SU-DHL-6 (cell line): ENCODE results near the gene SDCBP2.

Experiments used
- CTCF ChIP-seq: fragments of 200-600 bp; sonication (generic); IDR thresholded peaks from one replicate; pipeline ENCODE4 v1.5.1; 2017; ENCODE audit warnings: antibody characterized with exemption, mild to moderate bottlenecking, low read length, moderate library complexity; ENCODE audit not compliant: insufficient read depth, poor library complexity, severe bottlenecking
- EZH2phosphoT487 ChIP-seq: fragments of 200-600 bp; sonication (generic), shearing (Covaris generic); conservative IDR thresholded peaks from 2 replicates; pipeline ENCODE4 v1.6.1; 2018; ENCODE audit warnings: mild to moderate bottlenecking, antibody characterized with exemption, low read length, moderate library complexity, mixed read lengths

GRCh38 chr20:1297486-1297885, 31.5 kb downstream of the SDCBP2 start:
- no peak for TF ChIP-seq CTCF
- TF ChIP-seq EZH2phosphoT487, result no peak
